ENCODE data around the gene STAP1.
"Not testable (repeated sequence)": the region's sequence is repeated elsewhere in the genome, so short reads cannot be mapped to it uniquely, and the experiment has no call there.

STAP1 gene

GRCh38 chr4:67634741-67635140, 76.2 kb downstream of the STAP1 start:
- no peak for DNase-seq

GRCh38 chr4:67635331-67635730, 76.8 kb downstream of the STAP1 start:
- DNase-seq: no peak

- not testable (repeated sequence) for DNase-seq
Measured at GRCh38 chr4:67636978-67637377, 78.5 kb downstream of the STAP1 start.

DNA sequence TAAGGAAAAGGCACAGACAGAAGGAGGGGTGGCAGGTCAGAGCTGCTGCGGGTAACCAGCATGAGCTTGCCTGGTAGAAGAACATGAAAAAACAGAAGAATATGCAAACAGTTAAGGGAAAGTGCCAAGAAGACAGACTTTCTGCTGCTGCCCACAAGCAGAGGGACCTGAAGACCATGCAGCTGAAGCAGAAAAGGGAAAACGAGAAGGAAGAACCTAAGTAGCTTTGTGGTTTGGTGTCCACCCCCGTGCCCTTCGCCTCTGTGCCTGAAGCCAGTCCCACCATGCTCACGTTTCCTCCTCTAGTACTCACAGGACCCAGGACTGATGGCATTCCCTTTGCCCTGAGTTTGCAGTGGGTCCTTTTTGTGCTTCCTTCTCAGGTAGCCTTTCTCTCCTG, 79.6 kb downstream of the STAP1 start:
- no peak for DNase-seq

- no peak for DNase-seq
Measured at GRCh38 chr4:67651536-67651935, 93.0 kb downstream of the STAP1 start.

All from DMS79 (cell line).